Ishikawa (cell line): ENCODE measurements around the gene RASA2.

Experiments
- CEBPB ChIP-seq: IDR thresholded peaks from 2 replicates; pipeline ENCODE4 v1.6.1; 2012
- CREB1 ChIP-seq: IDR thresholded peaks from 2 replicates; pipeline ENCODE4 v1.6.1; 2012; ENCODE audit warnings: low read depth
- EGR1 ChIP-seq: IDR thresholded peaks from 2 replicates; pipeline ENCODE4 v1.6.1; 2012
- EP300 ChIP-seq: IDR thresholded peaks from 2 replicates; pipeline ENCODE4 v1.6.1; 2012; ENCODE audit warnings: borderline replicate concordance
- FOXM1 ChIP-seq: IDR thresholded peaks from 2 replicates; pipeline ENCODE4 v1.6.1; 2012; ENCODE audit warnings: low read depth, borderline replicate concordance
- NFIC ChIP-seq: IDR thresholded peaks from 2 replicates; pipeline ENCODE4 v1.6.1; 2012
- RAD21 ChIP-seq: IDR thresholded peaks from 2 replicates; pipeline ENCODE4 v1.6.1; 2012; ENCODE audit warnings: low read depth
- TAF1 ChIP-seq: IDR thresholded peaks from 2 replicates; pipeline ENCODE4 v1.6.1; 2012; ENCODE audit warnings: low read depth, mild to moderate bottlenecking
- TCF12 ChIP-seq: IDR thresholded peaks from 2 replicates; pipeline ENCODE4 v1.6.1; 2012; ENCODE audit warnings: low read depth
- TEAD4 ChIP-seq: IDR thresholded peaks from 2 replicates; pipeline ENCODE4 v1.6.1; 2012
- YY1 ChIP-seq: IDR thresholded peaks from 2 replicates; pipeline ENCODE4 v1.6.1; 2012; ENCODE audit warnings: low read depth
- ZBTB7A ChIP-seq: IDR thresholded peaks from 2 replicates; pipeline ENCODE4 v1.6.1; 2012; ENCODE audit warnings: low read depth
- TF ChIP-seq, protein P1 (sequence below): IDR thresholded peaks from 2 replicates; pipeline ENCODE4 v1.6.1; 2012
- TF ChIP-seq, protein P2 (sequence below): IDR thresholded peaks from 2 replicates; pipeline ENCODE4 v1.6.1; 2012
- TF ChIP-seq, protein P3 (sequence below): IDR thresholded peaks from 2 replicates; pipeline ENCODE4 v1.6.1; 2012; ENCODE audit warnings: low read depth, mild to moderate bottlenecking

The RASA2 gene

DNA sequence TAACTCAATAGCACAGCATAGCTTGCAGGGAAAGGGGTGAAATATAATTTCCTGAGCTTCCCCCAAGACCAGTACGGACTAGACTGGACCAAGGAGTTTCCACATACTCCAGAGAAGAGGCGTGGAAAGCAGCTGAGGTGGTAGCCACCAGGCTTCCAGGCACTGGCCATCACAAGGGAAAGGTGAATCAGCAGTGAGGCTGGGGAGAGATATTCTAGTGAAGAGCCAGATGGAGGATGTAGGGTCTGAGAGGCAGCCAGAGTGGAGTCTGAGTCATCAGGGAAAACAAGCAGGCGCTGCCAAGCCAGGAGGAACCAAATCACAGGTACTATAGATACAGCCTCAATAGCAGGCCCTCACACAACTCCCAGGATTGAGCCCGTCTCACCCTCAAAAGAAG lies 9.6 kb upstream of the RASA2 start:
- no peak for TF ChIP-seq CREB1
- no peak for TF ChIP-seq TEAD4
- no peak for TF ChIP-seq FOXM1
- TF ChIP-seq EP300: no peak
- TF ChIP-seq EGR1: no peak
- TF ChIP-seq NFIC: no peak
- no peak for TF ChIP-seq RAD21
- no peak for TF ChIP-seq CEBPB
- TF ChIP-seq TAF1: no peak
- no peak for TF ChIP-seq TCF12
- no peak for TF ChIP-seq ZBTB7A
- TF ChIP-seq, protein P1, sequence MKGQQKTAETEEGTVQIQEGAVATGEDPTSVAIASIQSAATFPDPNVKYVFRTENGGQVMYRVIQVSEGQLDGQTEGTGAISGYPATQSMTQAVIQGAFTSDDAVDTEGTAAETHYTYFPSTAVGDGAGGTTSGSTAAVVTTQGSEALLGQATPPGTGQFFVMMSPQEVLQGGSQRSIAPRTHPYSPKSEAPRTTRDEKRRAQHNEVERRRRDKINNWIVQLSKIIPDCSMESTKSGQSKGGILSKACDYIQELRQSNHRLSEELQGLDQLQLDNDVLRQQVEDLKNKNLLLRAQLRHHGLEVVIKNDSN: no peak
- TF ChIP-seq, protein P2, sequence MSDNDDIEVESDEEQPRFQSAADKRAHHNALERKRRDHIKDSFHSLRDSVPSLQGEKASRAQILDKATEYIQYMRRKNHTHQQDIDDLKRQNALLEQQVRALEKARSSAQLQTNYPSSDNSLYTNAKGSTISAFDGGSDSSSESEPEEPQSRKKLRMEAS: no peak

DNA sequence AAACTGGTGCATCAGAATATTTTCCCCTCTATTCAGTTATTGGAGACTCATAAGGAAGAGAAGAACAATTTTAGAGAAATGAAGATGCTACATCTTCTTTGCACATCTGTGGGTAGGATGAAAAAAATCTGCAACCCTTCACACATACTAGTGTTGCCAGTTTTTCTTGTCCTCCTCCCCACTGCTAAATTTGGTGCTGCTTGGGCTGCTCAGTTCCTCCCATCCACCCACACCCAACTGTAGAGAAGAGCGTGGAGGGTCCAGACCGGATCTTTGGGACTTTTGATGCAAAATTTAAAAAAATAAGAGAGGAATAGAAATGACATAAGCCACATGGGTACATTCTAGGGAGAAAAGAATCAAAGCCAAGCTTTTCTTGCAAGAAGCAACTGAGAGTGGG lies 8.7 kb upstream of the RASA2 start:
- TF ChIP-seq CEBPB (no peak), RAD21 (no peak), NFIC (no peak), TCF12 (no peak), FOXM1 (no peak), ZBTB7A (no peak), EP300 (no peak), TEAD4 (no peak), YY1 (no peak), EGR1 (no peak), CREB1 (no peak)
- TF ChIP-seq, protein P3, sequence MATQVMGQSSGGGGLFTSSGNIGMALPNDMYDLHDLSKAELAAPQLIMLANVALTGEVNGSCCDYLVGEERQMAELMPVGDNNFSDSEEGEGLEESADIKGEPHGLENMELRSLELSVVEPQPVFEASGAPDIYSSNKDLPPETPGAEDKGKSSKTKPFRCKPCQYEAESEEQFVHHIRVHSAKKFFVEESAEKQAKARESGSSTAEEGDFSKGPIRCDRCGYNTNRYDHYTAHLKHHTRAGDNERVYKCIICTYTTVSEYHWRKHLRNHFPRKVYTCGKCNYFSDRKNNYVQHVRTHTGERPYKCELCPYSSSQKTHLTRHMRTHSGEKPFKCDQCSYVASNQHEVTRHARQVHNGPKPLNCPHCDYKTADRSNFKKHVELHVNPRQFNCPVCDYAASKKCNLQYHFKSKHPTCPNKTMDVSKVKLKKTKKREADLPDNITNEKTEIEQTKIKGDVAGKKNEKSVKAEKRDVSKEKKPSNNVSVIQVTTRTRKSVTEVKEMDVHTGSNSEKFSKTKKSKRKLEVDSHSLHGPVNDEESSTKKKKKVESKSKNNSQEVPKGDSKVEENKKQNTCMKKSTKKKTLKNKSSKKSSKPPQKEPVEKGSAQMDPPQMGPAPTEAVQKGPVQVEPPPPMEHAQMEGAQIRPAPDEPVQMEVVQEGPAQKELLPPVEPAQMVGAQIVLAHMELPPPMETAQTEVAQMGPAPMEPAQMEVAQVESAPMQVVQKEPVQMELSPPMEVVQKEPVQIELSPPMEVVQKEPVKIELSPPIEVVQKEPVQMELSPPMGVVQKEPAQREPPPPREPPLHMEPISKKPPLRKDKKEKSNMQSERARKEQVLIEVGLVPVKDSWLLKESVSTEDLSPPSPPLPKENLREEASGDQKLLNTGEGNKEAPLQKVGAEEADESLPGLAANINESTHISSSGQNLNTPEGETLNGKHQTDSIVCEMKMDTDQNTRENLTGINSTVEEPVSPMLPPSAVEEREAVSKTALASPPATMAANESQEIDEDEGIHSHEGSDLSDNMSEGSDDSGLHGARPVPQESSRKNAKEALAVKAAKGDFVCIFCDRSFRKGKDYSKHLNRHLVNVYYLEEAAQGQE: no peak
- TF ChIP-seq, protein P2: no peak
- TF ChIP-seq, protein P1: no peak

DNA sequence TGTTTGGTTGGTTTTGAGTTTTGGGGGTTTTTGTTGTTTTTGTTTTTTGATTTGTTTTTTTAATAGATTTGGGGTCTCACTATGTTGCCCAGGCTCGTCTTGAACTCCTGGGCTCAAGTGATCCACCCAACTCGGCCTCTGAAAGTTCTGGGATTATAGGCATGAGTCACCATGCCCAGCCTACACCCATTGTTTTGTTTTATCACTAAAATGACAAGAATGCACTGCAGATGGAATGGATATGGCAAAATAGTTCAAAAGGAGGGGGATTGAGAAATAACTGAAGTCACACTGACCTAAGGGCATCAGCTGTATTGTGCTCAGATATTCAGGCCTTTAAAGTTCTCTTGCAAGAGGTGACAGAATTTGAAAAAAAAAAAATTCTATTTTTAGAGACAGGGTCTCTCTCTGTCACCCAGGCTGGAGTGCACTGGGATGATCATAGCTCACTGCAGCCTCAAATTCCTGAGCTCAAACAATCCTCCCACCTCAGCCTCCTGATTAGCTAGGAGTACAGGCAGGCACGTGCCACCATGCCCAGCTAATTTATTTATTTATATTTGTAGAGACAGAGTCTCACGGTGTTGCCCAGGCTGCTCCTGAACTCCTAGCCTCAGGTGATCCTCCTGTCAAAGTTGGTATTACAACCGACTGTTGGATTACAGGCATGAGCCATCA lies 4.4 kb upstream of the RASA2 start:
- TF ChIP-seq TEAD4: peak; percentile 64
- TF ChIP-seq, protein P1: no peak

DNA sequence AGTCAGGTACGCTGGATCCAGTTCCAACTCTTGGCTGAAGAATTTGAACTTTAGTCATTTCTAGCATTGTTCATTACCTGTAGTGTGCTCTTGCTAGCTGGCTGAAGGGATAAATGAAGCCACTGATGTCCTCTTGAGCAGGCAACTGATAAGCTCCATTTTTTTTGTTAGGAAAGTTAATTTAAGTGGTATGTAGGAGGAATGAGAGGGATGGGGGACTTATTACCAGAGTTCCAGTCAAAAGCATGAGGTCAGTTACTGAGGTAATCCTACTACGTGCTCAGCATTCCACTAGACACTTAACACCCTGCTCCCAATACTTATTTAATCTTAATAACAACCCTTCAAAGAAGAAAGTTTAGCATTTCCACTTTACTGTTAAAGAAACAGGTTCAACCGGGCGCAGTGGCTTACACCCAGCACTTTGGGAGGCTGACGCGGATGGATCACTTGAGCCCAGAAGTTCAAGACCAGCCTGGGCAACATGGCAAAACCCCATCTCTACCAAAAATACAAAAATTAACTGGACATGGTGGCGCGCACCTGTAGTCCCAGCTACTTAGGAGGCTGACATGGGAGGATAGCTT lies 2.0 kb upstream of the RASA2 start:
- TF ChIP-seq, protein P3: no peak
- TF ChIP-seq RAD21: no peak
- no peak for TF ChIP-seq CREB1
- no peak for TF ChIP-seq EGR1
- TF ChIP-seq EP300: no peak
- TF ChIP-seq NFIC: no peak
- no peak for TF ChIP-seq CEBPB
- TF ChIP-seq TCF12: no peak
- TF ChIP-seq TAF1: no peak
- no peak for TF ChIP-seq ZBTB7A
- no peak for TF ChIP-seq FOXM1
- TF ChIP-seq, protein P2: no peak
- no peak for TF ChIP-seq YY1
- TF ChIP-seq TEAD4: no peak
- TF ChIP-seq, protein P1: no peak
